Stomach (tissue), 9 donors: ENCODE measurements around the gene PRADC1. TPM values are rescaled to one million over a fixed set of nuclear protein-coding genes. Genes with fewer than 3 reads are reported as not detected.

Source experiments
- DNase-seq, 2 donors: peaks; one replicate each; pipeline versions ENCODE4 v3.0.0 to v3.0.0-alpha.2; 2013 to 2019
- H3K27ac ChIP-seq, 5 donors: fragments of 200-600 bp in 4 of 5; sonication (generic) in 4 of 5; one replicate each; pipeline ENCODE4 v1.5.1; 2013 to 2019; ENCODE audit warnings: mild to moderate bottlenecking in 1 of 5, moderate library complexity in 1 of 5
- H3K27me3 ChIP-seq, 3 donors: fragments of 200-600 bp; sonication (generic); one replicate each; pipeline ENCODE4 v1.5.1; 2017 to 2019; ENCODE audit warnings: mixed run types in 1 of 3
- H3K36me3 ChIP-seq, 4 donors: fragments of 200-600 bp; sonication (generic); 1 replicate in 3 of 4; 2 replicates in 1 of 4; pipeline ENCODE4 v1.5.1; 2016 to 2019
- H3K4me1 ChIP-seq, 4 donors: fragments of 200-600 bp; sonication (generic); one replicate each; pipeline ENCODE4 v1.5.1; 2016 to 2019
- H3K4me3 ChIP-seq, 4 donors: fragments of 200-600 bp; sonication (generic) in 3 of 4; one replicate each; pipeline ENCODE4 v1.5.1; 2016 to 2019; ENCODE audit warnings: mild to moderate bottlenecking in 1 of 4
- H3K9me3 ChIP-seq, 4 donors: fragments of 200-600 bp; sonication (generic); one replicate each; pipeline ENCODE4 v1.5.1; 2016 to 2019
- CTCF ChIP-seq, 7 experiments: fragments of 450-650 bp in 4 of 7; fragments of 200-600 bp in 3 of 7; sonication (generic) in 3 of 7; IDR thresholded peaks; one replicate each; pipeline ENCODE4 v1.5.1; 2016 to 2019; ENCODE audit warnings: antibody characterized with exemption in 7 of 7, control low read depth in 2 of 7, mild to moderate bottlenecking in 1 of 7
- EP300 ChIP-seq: sonication (generic); formaldehyde crosslinking; IDR thresholded peaks from one replicate; pipeline ENCODE4 v1.6.1; 2017; ENCODE audit warnings: antibody characterized with exemption
- POLR2A ChIP-seq, 4 donors: fragments of 450-650 bp; IDR thresholded peaks; one replicate each; pipeline ENCODE4 v1.6.1; 2016; ENCODE audit warnings: antibody characterized with exemption in 4 of 4, control low read depth in 2 of 4, mild to moderate bottlenecking in 1 of 4, moderate library complexity in 1 of 4
- POLR2AphosphoS5 ChIP-seq, 3 donors: sonication (generic); formaldehyde crosslinking; IDR thresholded peaks; one replicate each; pipeline ENCODE4 v1.6.1; 2016; ENCODE audit warnings: antibody characterized with exemption in 3 of 3
- WGBS, 5 donors: extraction: QIAGEN DNeasy Blood & Tissue Kit in 3 of 5; methylation state at CpG; one replicate each; pipeline versions ENCODE4 v1.1.5 to v1.1.7; 2013 to 2018; 5-methylcytosine and 5-hydroxymethylcytosine counted together
- intact Hi-C: fragments of 100-400 bp; cut with DNase I; formaldehyde crosslinking; loops from one replicate; pipeline ENCODE4 v1.15.1; 2023; ENCODE audit warnings: low total_unique reads
- polyA plus RNA-seq, 3 donors: library from polyadenylated mRNA; stranded (reverse); fragments of 200-250 nt; gene quantifications; one replicate each; pipeline ENCODE4 v1.2.3, GENCODE V29; 2013
- total RNA-seq, 5 donors: library from RNA; depleted of rRNA; stranded (reverse); fragments of >200 nt; gene quantifications; one replicate each; pipeline versions ENCODE4 v1.1.0 to v1.2.3, GENCODE V29; 2014 to 2016
- donor health status: healthy with polysubstance abuse.
- donor health status: Bipolar disorder and iron deficiency.
- donor health status: healthy.

Gene PRADC1
- total and polyA plus RNA-seq, 8 donors, result 7.1 to 123 (median 22.1) TPM

GRCh38 chr2:73218298-73218697 lies 14.7 kb downstream of the PRADC1 start:
- peaks cover 0 to 18% (median 15%) of the 10 kb centered on the region in 4 donors for H3K4me1 ChIP-seq
- TF ChIP-seq CTCF (IDR thresholded peaks at IDR 0.05) (no peak), EP300 (no peak), POLR2AphosphoS5 (IDR thresholded peaks at IDR 0.05) (no peak), POLR2A (IDR thresholded peaks at IDR 0.05) (no peak)
- H3K27me3 ChIP-seq, result no peaks in the 10 kb centered on the region
- H3K27ac ChIP-seq, result no peak overlapping the region
- DNase-seq, result no peak
- peaks cover 17 to 50% (median 40%) of the 10 kb centered on the region in 4 donors for H3K36me3 ChIP-seq
- no peaks in the 10 kb centered on the region for H3K9me3 ChIP-seq
- no peak overlapping the region for H3K4me3 ChIP-seq
- intact Hi-C loops, result no loop called here

GRCh38 chr2:73217826-73218225 lies 15.2 kb downstream of the PRADC1 start:
- WGBS, 5 donors, result 79 to 93% (median 89%) methylated on average over 2 of the region's 2 CpGs
- intact Hi-C loops, result no loop called here

GRCh38 chr2:73217160-73217559 lies 15.9 kb downstream of the PRADC1 start:
- Histone ChIP-seq H3K9me3 (no peaks in the 10 kb centered on the region), H3K4me1 (peaks cover 4 to 29% (median 25%) of the 10 kb centered on the region in 4 donors), H3K27ac (no peak overlapping the region), H3K36me3 (peaks cover 10 to 39% (median 29%) of the 10 kb centered on the region in 4 donors), H3K4me3 (no peak overlapping the region), H3K27me3 (no peaks in the 10 kb centered on the region)
- intact Hi-C loops, result no loop called here
- no peak for DNase-seq
- TF ChIP-seq POLR2A (IDR thresholded peaks at IDR 0.05), result no peak
- no peak for TF ChIP-seq CTCF (IDR thresholded peaks at IDR 0.05)
- TF ChIP-seq EP300, result no peak
- no peak for TF ChIP-seq POLR2AphosphoS5 (IDR thresholded peaks at IDR 0.05)
- 89 to 96% (median 95%) methylated on average over 5 of the region's 5 CpGs for WGBS, 5 donors

More at GRCh38 chr2:73217826-73218225, 15.2 kb downstream of the PRADC1 start:
- peaks cover 1 to 22% (median 19%) of the 10 kb centered on the region in 4 donors for H3K4me1 ChIP-seq
- no peak overlapping the region for H3K27ac ChIP-seq
- peaks cover 13 to 46% (median 36%) of the 10 kb centered on the region in 4 donors for H3K36me3 ChIP-seq
- H3K27me3 ChIP-seq, result no peaks in the 10 kb centered on the region
- H3K4me3 ChIP-seq, result no peak overlapping the region
- no peak for TF ChIP-seq POLR2A (IDR thresholded peaks at IDR 0.05)
- no peak for TF ChIP-seq CTCF (IDR thresholded peaks at IDR 0.05)
- no peak for TF ChIP-seq POLR2AphosphoS5 (IDR thresholded peaks at IDR 0.05)
- TF ChIP-seq EP300, result no peak
- DNase-seq, result no peak
- H3K9me3 ChIP-seq, result no peaks in the 10 kb centered on the region

- Histone ChIP-seq H3K9me3 (no peaks in the 10 kb centered on the region), H3K4me1 (peaks cover 4 to 30% (median 26%) of the 10 kb centered on the region in 4 donors), H3K36me3 (peaks cover 5 to 20% (median 10%) of the 10 kb centered on the region in 4 donors), H3K4me3 (peak overlapping the region in 2 of 4 donors; percentile 80 to 100), H3K27me3 (no peaks in the 10 kb centered on the region), H3K27ac (no peak overlapping the region)
- intact Hi-C loops, result no loop called here
- TF ChIP-seq EP300 (no peak), POLR2A (IDR thresholded peaks at IDR 0.05) (no peak), POLR2AphosphoS5 (IDR thresholded peaks at IDR 0.05) (no peak), CTCF (IDR thresholded peaks at IDR 0.05) (no peak)
- DNase-seq, result no peak
- WGBS, 5 donors, result 60 to 76% (median 62%) methylated on average over 4 of the region's 4 CpGs
Measured at GRCh38 chr2:73215254-73215653, 17.8 kb downstream of the PRADC1 start.
